ENCODE measurements around the gene COL12A1.

The COL12A1 gene

GRCh38 chr6:75142721-75143120, 63.1 kb downstream of the COL12A1 start:
- H3K4me3 ChIP-seq = no peak overlapping the region
- DNase-seq = no peak
- no peaks in the 10 kb centered on the region for H3K27me3 ChIP-seq
- intact Hi-C loops (cut with DNase I; ENCODE audit: low total_unique reads) = no loop called here
- peak overlapping the region in 1 of 2 donors; percentile 21 for H3K27ac ChIP-seq
- H3K36me3 ChIP-seq = peaks cover 14 to 17% (median 16%) of the 10 kb centered on the region in 3 donors
- peaks cover 0 to 13% (median 2%) of the 10 kb centered on the region in 4 donors for H3K4me1 ChIP-seq
- TF ChIP-seq CTCF (IDR thresholded peaks at IDR 0.05) = no peak
- H3K9me3 ChIP-seq = no peaks in the 10 kb centered on the region

- TF ChIP-seq CTCF (IDR thresholded peaks at IDR 0.05) = no peak
- H3K36me3 ChIP-seq = peaks cover 24 to 42% (median 35%) of the 10 kb centered on the region in 3 donors
- intact Hi-C loops (cut with DNase I; ENCODE audit: low total_unique reads) = no loop called here
Measured at GRCh38 chr6:75135876-75136275, 70.0 kb downstream of the COL12A1 start.

GRCh38 chr6:75135450-75135849, 70.4 kb downstream of the COL12A1 start:
- no peak for DNase-seq
- H3K4me1 ChIP-seq = no peaks in the 10 kb centered on the region
- TF ChIP-seq CTCF (IDR thresholded peaks at IDR 0.05) = no peak
- no peaks in the 10 kb centered on the region for H3K9me3 ChIP-seq
- peaks cover 28 to 42% (median 35%) of the 10 kb centered on the region in 3 donors for H3K36me3 ChIP-seq
- no peaks in the 10 kb centered on the region for H3K27me3 ChIP-seq
- no peak overlapping the region for H3K27ac ChIP-seq
- intact Hi-C loops (cut with DNase I; ENCODE audit: low total_unique reads) = no loop called here
- no peak overlapping the region for H3K4me3 ChIP-seq

More at GRCh38 chr6:75135876-75136275, 70.0 kb downstream of the COL12A1 start:
- Histone ChIP-seq H3K9me3 (no peaks in the 10 kb centered on the region), H3K4me3 (no peak overlapping the region), H3K4me1 (no peaks in the 10 kb centered on the region), H3K27me3 (no peaks in the 10 kb centered on the region), H3K27ac (no peak overlapping the region)
- no peak for DNase-seq

GRCh38 chr6:75130784-75131183, 75.1 kb downstream of the COL12A1 start:
- Histone ChIP-seq H3K9me3 (no peaks in the 10 kb centered on the region), H3K4me1 (no peaks in the 10 kb centered on the region), H3K4me3 (no peak overlapping the region), H3K27me3 (no peaks in the 10 kb centered on the region), H3K27ac (no peak overlapping the region), H3K36me3 (peaks cover 7 to 39% (median 24%) of the 10 kb centered on the region in 3 donors)
- intact Hi-C loops (cut with DNase I; ENCODE audit: low total_unique reads) = no loop called here
- DNase-seq = peak; percentile 32 to 69
- no peak for TF ChIP-seq CTCF (IDR thresholded peaks at IDR 0.05)

- peaks cover 8 to 36% (median 20%) of the 10 kb centered on the region in 3 donors for H3K36me3 ChIP-seq
- no peak overlapping the region for H3K4me3 ChIP-seq
- no peaks in the 10 kb centered on the region for H3K9me3 ChIP-seq
- no peaks in the 10 kb centered on the region for H3K4me1 ChIP-seq
- H3K27me3 ChIP-seq = no peaks in the 10 kb centered on the region
- no peak for TF ChIP-seq CTCF (IDR thresholded peaks at IDR 0.05)
- intact Hi-C loops (cut with DNase I; ENCODE audit: low total_unique reads) = no loop called here
- DNase-seq = no peak
- no peak overlapping the region for H3K27ac ChIP-seq
Measured at GRCh38 chr6:75128878-75129570, 76.8 kb downstream of the COL12A1 start.

Measured in tibial artery (tissue), 4 donors.